ENCODE data around the gene CCRL2. TPM values are rescaled to one million over a fixed set of nuclear protein-coding genes. Genes with fewer than 3 reads are reported as not detected.
"Not testable (repeated sequence)": the region's sequence is repeated elsewhere in the genome, so short reads cannot be mapped to it uniquely, and the experiment has no call there.

CCRL2 gene
- polyA plus RNA-seq, 3 donors, result 0.91 to 1.0 (median 1.0) TPM

GRCh38 chr3:46372492-46373359 is 34.3 kb upstream of the CCRL2 start:
- DNase-seq (ENCODE audit: extremely low read depth in 1 of 11, low read depth in 9 of 11, low spot score in 4 of 11), result no peak

GRCh38 chr3:46374755-46375154 is 32.3 kb upstream of the CCRL2 start:
- DNase-seq (ENCODE audit: extremely low read depth in 1 of 11, low read depth in 9 of 11, low spot score in 4 of 11), result no peak

GRCh38 chr3:46375218-46375617 is 31.8 kb upstream of the CCRL2 start:
- DNase-seq (ENCODE audit: extremely low read depth in 1 of 11, low read depth in 9 of 11, low spot score in 4 of 11), result no peak

GRCh38 chr3:46375814-46376213 is 31.2 kb upstream of the CCRL2 start:
- DNase-seq (ENCODE audit: extremely low read depth in 1 of 11, low read depth in 9 of 11, low spot score in 4 of 11), result no peak

GRCh38 chr3:46378426-46378942 is 28.6 kb upstream of the CCRL2 start:
- peak in 9 of 11 donors; percentile 16 to 48 (median 32) for DNase-seq (ENCODE audit: extremely low read depth in 1 of 11, low read depth in 9 of 11, low spot score in 4 of 11)

GRCh38 chr3:46380471-46381221 is 26.4 kb upstream of the CCRL2 start:
- DNase-seq (ENCODE audit: extremely low read depth in 1 of 11, low read depth in 9 of 11, low spot score in 4 of 11), result no peak

- DNase-seq (ENCODE audit: extremely low read depth in 1 of 11, low read depth in 9 of 11, low spot score in 4 of 11), result no peak
These were observed 25.4 kb upstream of the CCRL2 start for GRCh38 chr3:46381625-46382024.

- no peak for DNase-seq (ENCODE audit: extremely low read depth in 1 of 11, low read depth in 9 of 11, low spot score in 4 of 11)
These were observed 23.7 kb upstream of the CCRL2 start for GRCh38 chr3:46383211-46383950.

- no peak for DNase-seq (ENCODE audit: extremely low read depth in 1 of 11, low read depth in 9 of 11, low spot score in 4 of 11)
These were observed 23.1 kb upstream of the CCRL2 start for GRCh38 chr3:46383951-46384330.

GRCh38 chr3:46386205-46386604 is 20.9 kb upstream of the CCRL2 start:
- no peak for DNase-seq (ENCODE audit: extremely low read depth in 1 of 11, low read depth in 9 of 11, low spot score in 4 of 11)

GRCh38 chr3:46388847-46389246 is 18.2 kb upstream of the CCRL2 start:
- DNase-seq (ENCODE audit: extremely low read depth in 1 of 11, low read depth in 9 of 11, low spot score in 4 of 11), result not testable (repeated sequence)

GRCh38 chr3:46389306-46389705 is 17.8 kb upstream of the CCRL2 start:
- DNase-seq (ENCODE audit: extremely low read depth in 1 of 11, low read depth in 9 of 11, low spot score in 4 of 11), result no peak

GRCh38 chr3:46391526-46391925 is 15.5 kb upstream of the CCRL2 start:
- not testable (repeated sequence) for DNase-seq (ENCODE audit: extremely low read depth in 1 of 11, low read depth in 9 of 11, low spot score in 4 of 11)

- DNase-seq (ENCODE audit: extremely low read depth in 1 of 11, low read depth in 9 of 11, low spot score in 4 of 11), result no peak
These were observed 14.0 kb upstream of the CCRL2 start for GRCh38 chr3:46393011-46393410.

- DNase-seq (ENCODE audit: extremely low read depth in 1 of 11, low read depth in 9 of 11, low spot score in 4 of 11), result no peak
These were observed 13.3 kb upstream of the CCRL2 start for GRCh38 chr3:46393554-46394434.

- no peak for DNase-seq (ENCODE audit: extremely low read depth in 1 of 11, low read depth in 9 of 11, low spot score in 4 of 11)
These were observed 11.8 kb upstream of the CCRL2 start for GRCh38 chr3:46395210-46395661.

GRCh38 chr3:46395766-46396530 is 11.1 kb upstream of the CCRL2 start:
- DNase-seq (ENCODE audit: extremely low read depth in 1 of 11, low read depth in 9 of 11, low spot score in 4 of 11), result no peak

GRCh38 chr3:46397111-46397510 is 9.9 kb upstream of the CCRL2 start:
- DNase-seq (ENCODE audit: extremely low read depth in 1 of 11, low read depth in 9 of 11, low spot score in 4 of 11), result no peak

All from renal cortex interstitium (tissue), 11 donors.